Uterus (tissue), 4 donors: Measurements from ENCODE around the gene ABCA13. TPM values are rescaled to one million over a fixed set of nuclear protein-coding genes. Genes with fewer than 3 reads are reported as not detected.

ENCODE experiments used
- DNase-seq, 2 donors: peaks; one replicate each; pipeline ENCODE4 v3.0.0-alpha.2; 2019 to 2020
- H3K27ac ChIP-seq, 2 donors: fragments of 200-600 bp; sonication (generic); 1 replicate in 1 of 2; 2 replicates in 1 of 2; pipeline ENCODE4 v1.5.1; 2016 to 2018
- H3K27me3 ChIP-seq, 2 donors: fragments of 200-600 bp; sonication (generic); one replicate each; pipeline ENCODE4 v1.5.1; 2018 to 2019; ENCODE audit warnings: control low read depth in 1 of 2
- H3K36me3 ChIP-seq, 2 donors: fragments of 200-600 bp; sonication (generic); one replicate each; pipeline ENCODE4 v1.5.1; 2019; ENCODE audit warnings: control low read depth in 1 of 2
- H3K4me1 ChIP-seq, 2 donors: fragments of 200-600 bp; sonication (generic); one replicate each; pipeline ENCODE4 v1.5.1; 2018 to 2019; ENCODE audit warnings: control low read depth in 1 of 2
- H3K4me3 ChIP-seq, 2 donors: fragments of 200-600 bp; sonication (generic); 1 replicate in 1 of 2; 2 replicates in 1 of 2; pipeline ENCODE4 v1.5.1; 2018 to 2019; ENCODE audit warnings: mild to moderate bottlenecking in 1 of 2
- H3K9me3 ChIP-seq, 2 donors: fragments of 200-600 bp; sonication (generic); one replicate each; pipeline ENCODE4 v1.5.1; 2019; ENCODE audit warnings: control low read depth in 1 of 2
- CTCF ChIP-seq, 4 experiments: fragments of 200-600 bp in 2 of 4; fragments of 450-650 bp in 2 of 4; sonication (generic) in 2 of 4; IDR thresholded peaks; one replicate each; pipeline ENCODE4 v1.5.1; 2016 to 2019; ENCODE audit warnings: antibody characterized with exemption in 4 of 4, mild to moderate bottlenecking in 2 of 4, moderate library complexity in 1 of 4
- POLR2A ChIP-seq, 2 donors: fragments of 450-650 bp; IDR thresholded peaks; one replicate each; pipeline ENCODE4 v1.6.1; 2016; ENCODE audit warnings: antibody characterized with exemption in 2 of 2, mild to moderate bottlenecking in 1 of 2, moderate library complexity in 1 of 2
- intact Hi-C: fragments of 100-400 bp; cut with DNase I; formaldehyde crosslinking; loops from one replicate; pipeline ENCODE4 v1.15.1; 2023; ENCODE audit warnings: low total_unique reads
- total RNA-seq, 4 donors: library from RNA; depleted of rRNA in 3 of 4; stranded (reverse); fragments of >200 nt in 3 of 4; gene quantifications; one replicate each; pipeline versions ENCODE4 v1.1.0 to v1.2.4, GENCODE V29; 2014 to 2023
- donor health status: DM: yes; HTN: yes; CAD: no.

The ABCA13 gene
- total RNA-seq, 4 donors from 2014 or later: 0.12 to 1.0 (median 0.26) TPM; not detected in 1

GRCh38 chr7:48366096-48366495 lies 194.8 kb downstream of the ABCA13 start:
- TF ChIP-seq POLR2A (IDR thresholded peaks at IDR 0.05): no peak
- TF ChIP-seq CTCF (IDR thresholded peaks at IDR 0.05): no peak
- H3K27ac ChIP-seq: no peak overlapping the region
- intact Hi-C loops: no loop called here
- H3K36me3 ChIP-seq: no peaks in the 10 kb centered on the region
- H3K4me3 ChIP-seq: no peak overlapping the region
- no peaks in the 10 kb centered on the region for H3K27me3 ChIP-seq
- DNase-seq: no peak
- no peaks in the 10 kb centered on the region for H3K4me1 ChIP-seq
- no peaks in the 10 kb centered on the region for H3K9me3 ChIP-seq

GRCh38 chr7:48376263-48376662 lies 205.0 kb downstream of the ABCA13 start:
- Histone ChIP-seq H3K27ac (no peak overlapping the region), H3K9me3 (no peaks in the 10 kb centered on the region), H3K36me3 (no peaks in the 10 kb centered on the region), H3K27me3 (no peaks in the 10 kb centered on the region), H3K4me1 (no peaks in the 10 kb centered on the region), H3K4me3 (no peak overlapping the region)
- TF ChIP-seq POLR2A (IDR thresholded peaks at IDR 0.05) (no peak), CTCF (IDR thresholded peaks at IDR 0.05) (no peak)
- intact Hi-C loops: no loop called here
- DNase-seq: no peak

- intact Hi-C loops: no loop called here
- TF ChIP-seq CTCF (IDR thresholded peaks at IDR 0.05): no peak
- no peak for TF ChIP-seq POLR2A (IDR thresholded peaks at IDR 0.05)
- H3K27ac ChIP-seq: no peak overlapping the region
These were observed 209.7 kb downstream of the ABCA13 start for GRCh38 chr7:48380921-48381320.

GRCh38 chr7:48381571-48381970 lies 210.3 kb downstream of the ABCA13 start:
- DNase-seq: no peak

More at GRCh38 chr7:48380921-48381320, 209.7 kb downstream of the ABCA13 start:
- Histone ChIP-seq H3K27me3 (no peaks in the 10 kb centered on the region), H3K4me3 (no peak overlapping the region), H3K36me3 (no peaks in the 10 kb centered on the region), H3K4me1 (no peaks in the 10 kb centered on the region), H3K9me3 (no peaks in the 10 kb centered on the region)
- no peak for DNase-seq

GRCh38 chr7:48384180-48384752 lies 213.0 kb downstream of the ABCA13 start:
- TF ChIP-seq CTCF (IDR thresholded peaks at IDR 0.05) (no peak), POLR2A (IDR thresholded peaks at IDR 0.05) (no peak)
- intact Hi-C loops: no loop called here
- no peak overlapping the region for H3K4me3 ChIP-seq
- H3K4me1 ChIP-seq: no peaks in the 10 kb centered on the region
- no peaks in the 10 kb centered on the region for H3K9me3 ChIP-seq
- no peak for DNase-seq
- no peaks in the 10 kb centered on the region for H3K27me3 ChIP-seq
- H3K36me3 ChIP-seq: no peaks in the 10 kb centered on the region
- H3K27ac ChIP-seq: no peak overlapping the region

More at GRCh38 chr7:48381571-48381970, 210.3 kb downstream of the ABCA13 start:
- TF ChIP-seq POLR2A (IDR thresholded peaks at IDR 0.05): no peak
- no peak for TF ChIP-seq CTCF (IDR thresholded peaks at IDR 0.05)
- H3K36me3 ChIP-seq: no peaks in the 10 kb centered on the region
- no peaks in the 10 kb centered on the region for H3K27me3 ChIP-seq
- H3K4me3 ChIP-seq: no peak overlapping the region
- H3K27ac ChIP-seq: no peak overlapping the region
- H3K9me3 ChIP-seq: no peaks in the 10 kb centered on the region
- no peaks in the 10 kb centered on the region for H3K4me1 ChIP-seq
- intact Hi-C loops: no loop called here
